Measurements from ENCODE around the gene ZBTB4.

ZBTB4 gene

DNA sequence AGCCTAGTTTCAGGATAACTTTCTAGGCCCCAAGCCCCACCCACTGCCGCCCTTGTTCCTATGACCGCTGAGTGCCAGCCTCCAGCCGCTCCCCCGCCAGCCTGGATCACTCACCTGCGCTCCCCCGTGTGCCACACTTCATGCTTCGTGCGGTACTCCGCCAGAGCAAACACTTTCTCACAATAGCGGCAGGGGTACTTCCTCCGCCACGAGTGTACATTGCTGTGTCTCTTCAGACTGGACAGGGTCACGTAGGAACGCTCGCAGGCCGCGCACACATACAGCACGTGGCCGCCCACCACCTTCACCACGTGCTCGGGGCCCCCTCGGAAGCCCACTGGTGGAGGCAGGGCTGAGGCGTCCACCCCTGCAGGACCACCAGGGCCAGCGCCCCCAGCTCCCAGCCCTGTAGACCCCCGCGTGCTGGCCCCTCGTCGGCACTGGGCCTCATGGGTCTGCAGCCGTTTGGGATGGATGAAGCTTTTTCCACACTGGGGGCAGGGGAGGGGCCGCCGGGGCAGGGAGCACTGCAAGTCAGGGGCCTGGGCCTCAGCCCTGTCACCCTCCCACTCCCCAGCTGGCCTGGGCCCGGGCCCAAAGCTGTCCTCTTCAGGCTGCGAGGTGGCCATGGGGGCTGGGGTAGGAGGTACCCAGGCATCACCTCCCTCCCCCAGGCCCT lies 13.7 kb downstream of the ZBTB4 start:
- no peak for TF ChIP-seq SPI1 (IDR thresholded peaks at IDR 0.05; ENCODE audit: borderline replicate concordance, low read depth)
- no peak for TF ChIP-seq GABPA (IDR thresholded peaks at IDR 0.05; ENCODE audit: low read depth)
- TF ChIP-seq, protein P1, sequence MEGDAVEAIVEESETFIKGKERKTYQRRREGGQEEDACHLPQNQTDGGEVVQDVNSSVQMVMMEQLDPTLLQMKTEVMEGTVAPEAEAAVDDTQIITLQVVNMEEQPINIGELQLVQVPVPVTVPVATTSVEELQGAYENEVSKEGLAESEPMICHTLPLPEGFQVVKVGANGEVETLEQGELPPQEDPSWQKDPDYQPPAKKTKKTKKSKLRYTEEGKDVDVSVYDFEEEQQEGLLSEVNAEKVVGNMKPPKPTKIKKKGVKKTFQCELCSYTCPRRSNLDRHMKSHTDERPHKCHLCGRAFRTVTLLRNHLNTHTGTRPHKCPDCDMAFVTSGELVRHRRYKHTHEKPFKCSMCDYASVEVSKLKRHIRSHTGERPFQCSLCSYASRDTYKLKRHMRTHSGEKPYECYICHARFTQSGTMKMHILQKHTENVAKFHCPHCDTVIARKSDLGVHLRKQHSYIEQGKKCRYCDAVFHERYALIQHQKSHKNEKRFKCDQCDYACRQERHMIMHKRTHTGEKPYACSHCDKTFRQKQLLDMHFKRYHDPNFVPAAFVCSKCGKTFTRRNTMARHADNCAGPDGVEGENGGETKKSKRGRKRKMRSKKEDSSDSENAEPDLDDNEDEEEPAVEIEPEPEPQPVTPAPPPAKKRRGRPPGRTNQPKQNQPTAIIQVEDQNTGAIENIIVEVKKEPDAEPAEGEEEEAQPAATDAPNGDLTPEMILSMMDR (IDR thresholded peaks at IDR 0.05; ENCODE audit: insufficient read depth, low read length): no peak
- no peak for TF ChIP-seq POLR2AphosphoS5 (IDR thresholded peaks at IDR 0.05; ENCODE audit: low read depth)
- TF ChIP-seq, protein P2, sequence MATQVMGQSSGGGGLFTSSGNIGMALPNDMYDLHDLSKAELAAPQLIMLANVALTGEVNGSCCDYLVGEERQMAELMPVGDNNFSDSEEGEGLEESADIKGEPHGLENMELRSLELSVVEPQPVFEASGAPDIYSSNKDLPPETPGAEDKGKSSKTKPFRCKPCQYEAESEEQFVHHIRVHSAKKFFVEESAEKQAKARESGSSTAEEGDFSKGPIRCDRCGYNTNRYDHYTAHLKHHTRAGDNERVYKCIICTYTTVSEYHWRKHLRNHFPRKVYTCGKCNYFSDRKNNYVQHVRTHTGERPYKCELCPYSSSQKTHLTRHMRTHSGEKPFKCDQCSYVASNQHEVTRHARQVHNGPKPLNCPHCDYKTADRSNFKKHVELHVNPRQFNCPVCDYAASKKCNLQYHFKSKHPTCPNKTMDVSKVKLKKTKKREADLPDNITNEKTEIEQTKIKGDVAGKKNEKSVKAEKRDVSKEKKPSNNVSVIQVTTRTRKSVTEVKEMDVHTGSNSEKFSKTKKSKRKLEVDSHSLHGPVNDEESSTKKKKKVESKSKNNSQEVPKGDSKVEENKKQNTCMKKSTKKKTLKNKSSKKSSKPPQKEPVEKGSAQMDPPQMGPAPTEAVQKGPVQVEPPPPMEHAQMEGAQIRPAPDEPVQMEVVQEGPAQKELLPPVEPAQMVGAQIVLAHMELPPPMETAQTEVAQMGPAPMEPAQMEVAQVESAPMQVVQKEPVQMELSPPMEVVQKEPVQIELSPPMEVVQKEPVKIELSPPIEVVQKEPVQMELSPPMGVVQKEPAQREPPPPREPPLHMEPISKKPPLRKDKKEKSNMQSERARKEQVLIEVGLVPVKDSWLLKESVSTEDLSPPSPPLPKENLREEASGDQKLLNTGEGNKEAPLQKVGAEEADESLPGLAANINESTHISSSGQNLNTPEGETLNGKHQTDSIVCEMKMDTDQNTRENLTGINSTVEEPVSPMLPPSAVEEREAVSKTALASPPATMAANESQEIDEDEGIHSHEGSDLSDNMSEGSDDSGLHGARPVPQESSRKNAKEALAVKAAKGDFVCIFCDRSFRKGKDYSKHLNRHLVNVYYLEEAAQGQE (IDR thresholded peaks at IDR 0.05; ENCODE audit: insufficient replicate concordance, low read depth): no peak
- no peak for DNase-seq (ENCODE audit: low read depth in 1 of 2, low spot score in 1 of 2)
- Histone ChIP-seq H3K4me3 (replicated peaks; ENCODE audit: insufficient read depth, low read length) (no peak overlapping the region), H3K27me3 (ENCODE audit: insufficient read depth, poor library complexity, severe bottlenecking) (no peaks in the 10 kb centered on the region), H3K27ac (replicated peaks) (no peak overlapping the region)

DNA sequence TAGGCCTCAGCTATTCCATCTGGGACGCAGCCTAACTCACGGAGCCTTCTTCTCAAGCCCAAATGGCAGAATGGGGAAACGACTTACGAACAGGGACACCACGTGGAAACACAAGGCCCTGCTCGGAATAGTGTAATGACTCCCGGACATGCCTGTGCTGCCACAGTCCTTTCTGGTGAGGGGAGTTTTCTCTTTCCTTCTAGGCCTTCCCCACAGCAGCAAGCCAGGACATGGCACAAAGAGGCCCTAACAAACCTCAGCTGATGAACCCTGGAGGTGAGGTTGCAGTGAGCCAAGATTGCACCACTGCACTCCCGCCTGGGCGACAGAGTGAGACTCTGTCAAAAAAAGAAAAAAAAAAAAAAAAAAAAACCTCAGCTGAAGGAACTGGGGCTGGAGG lies 15.3 kb downstream of the ZBTB4 start:
- Histone ChIP-seq H3K4me3 (replicated peaks; ENCODE audit: insufficient read depth, low read length) (no peak overlapping the region), H3K27ac (replicated peaks) (no peak overlapping the region), H3K27me3 (ENCODE audit: insufficient read depth, poor library complexity, severe bottlenecking) (no peaks in the 10 kb centered on the region)
- no peak for DNase-seq (ENCODE audit: low read depth in 1 of 2, low spot score in 1 of 2)
- TF ChIP-seq, protein P2 (IDR thresholded peaks at IDR 0.05; ENCODE audit: insufficient replicate concordance, low read depth): no peak
- TF ChIP-seq SPI1 (IDR thresholded peaks at IDR 0.05; ENCODE audit: borderline replicate concordance, low read depth) (no peak), GABPA (IDR thresholded peaks at IDR 0.05; ENCODE audit: low read depth) (no peak), POLR2AphosphoS5 (IDR thresholded peaks at IDR 0.05; ENCODE audit: low read depth) (no peak)
- TF ChIP-seq, protein P1 (IDR thresholded peaks at IDR 0.05; ENCODE audit: insufficient read depth, low read length): no peak

DNA sequence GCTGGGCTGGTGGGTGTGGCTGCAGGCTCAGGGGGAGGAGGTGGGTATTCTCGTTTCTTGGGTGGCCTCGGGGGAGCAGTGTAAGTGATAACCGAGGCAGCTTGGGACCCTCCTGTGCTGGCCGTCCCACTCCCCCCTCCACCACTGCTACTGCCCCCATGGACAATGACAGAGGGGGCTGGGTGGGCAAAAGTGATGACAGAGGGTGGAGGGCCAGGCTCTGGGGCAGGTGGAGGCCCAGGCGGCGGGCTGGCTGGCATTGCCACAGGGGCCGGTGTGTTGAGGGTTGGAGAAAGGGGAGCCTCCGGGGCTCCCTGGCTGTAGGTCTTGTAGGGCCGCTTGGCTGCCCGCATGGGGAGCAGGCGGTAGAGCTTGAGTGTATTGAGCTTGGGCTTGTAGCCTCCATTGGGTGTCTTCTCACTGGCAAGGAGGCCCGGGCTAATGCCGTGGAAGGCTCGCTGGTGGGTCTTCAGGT lies 16.0 kb downstream of the ZBTB4 start:
- Histone ChIP-seq H3K27ac (replicated peaks) (no peak overlapping the region), H3K4me3 (replicated peaks; ENCODE audit: insufficient read depth, low read length) (no peak overlapping the region), H3K27me3 (ENCODE audit: insufficient read depth, poor library complexity, severe bottlenecking) (no peaks in the 10 kb centered on the region)
- TF ChIP-seq SPI1 (IDR thresholded peaks at IDR 0.05; ENCODE audit: borderline replicate concordance, low read depth): no peak
- TF ChIP-seq, protein P1 (IDR thresholded peaks at IDR 0.05; ENCODE audit: insufficient read depth, low read length): no peak
- TF ChIP-seq GABPA (IDR thresholded peaks at IDR 0.05; ENCODE audit: low read depth): no peak
- no peak for TF ChIP-seq POLR2AphosphoS5 (IDR thresholded peaks at IDR 0.05; ENCODE audit: low read depth)
- no peak for DNase-seq (ENCODE audit: low read depth in 1 of 2, low spot score in 1 of 2)

Measured in HL-60 (cell line).